ENCODE measurements around the gene PAM.

DNA sequence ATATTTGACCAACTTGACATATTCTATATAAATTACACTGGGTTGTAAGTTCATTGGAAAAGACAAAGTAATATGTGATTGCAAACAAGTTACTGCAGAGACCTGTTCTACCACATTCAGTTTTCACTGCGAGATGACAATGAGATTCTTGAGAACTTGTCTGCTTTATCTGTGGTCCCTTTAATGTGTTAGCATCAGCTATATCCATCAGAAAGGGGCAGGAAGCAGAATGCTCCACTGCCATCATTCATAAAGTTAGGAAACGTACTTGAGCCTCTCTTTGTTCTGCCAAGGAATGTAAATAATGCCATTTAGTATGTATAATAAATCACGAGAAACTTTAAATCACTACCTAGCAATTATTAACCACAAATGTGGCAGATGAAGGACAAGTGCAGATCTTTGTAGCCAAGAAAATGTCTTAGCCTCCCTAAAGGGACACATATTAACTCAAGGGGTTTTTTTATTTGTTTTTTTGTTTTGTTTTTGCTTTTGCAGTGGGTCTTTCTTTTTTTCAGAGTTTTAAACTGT, 305.4 kb downstream of the PAM start:
- no peak for TF ChIP-seq POLR2A (IDR thresholded peaks at IDR 0.05)
- TF ChIP-seq, protein P1, sequence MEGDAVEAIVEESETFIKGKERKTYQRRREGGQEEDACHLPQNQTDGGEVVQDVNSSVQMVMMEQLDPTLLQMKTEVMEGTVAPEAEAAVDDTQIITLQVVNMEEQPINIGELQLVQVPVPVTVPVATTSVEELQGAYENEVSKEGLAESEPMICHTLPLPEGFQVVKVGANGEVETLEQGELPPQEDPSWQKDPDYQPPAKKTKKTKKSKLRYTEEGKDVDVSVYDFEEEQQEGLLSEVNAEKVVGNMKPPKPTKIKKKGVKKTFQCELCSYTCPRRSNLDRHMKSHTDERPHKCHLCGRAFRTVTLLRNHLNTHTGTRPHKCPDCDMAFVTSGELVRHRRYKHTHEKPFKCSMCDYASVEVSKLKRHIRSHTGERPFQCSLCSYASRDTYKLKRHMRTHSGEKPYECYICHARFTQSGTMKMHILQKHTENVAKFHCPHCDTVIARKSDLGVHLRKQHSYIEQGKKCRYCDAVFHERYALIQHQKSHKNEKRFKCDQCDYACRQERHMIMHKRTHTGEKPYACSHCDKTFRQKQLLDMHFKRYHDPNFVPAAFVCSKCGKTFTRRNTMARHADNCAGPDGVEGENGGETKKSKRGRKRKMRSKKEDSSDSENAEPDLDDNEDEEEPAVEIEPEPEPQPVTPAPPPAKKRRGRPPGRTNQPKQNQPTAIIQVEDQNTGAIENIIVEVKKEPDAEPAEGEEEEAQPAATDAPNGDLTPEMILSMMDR (IDR thresholded peaks at IDR 0.05), result no peak

Measured in testis (tissue), 2 donors.